Muscle of leg (tissue), 11 donors: Measurements from ENCODE around the gene PELI3. TPM values are rescaled to one million over a fixed set of nuclear protein-coding genes. Genes with fewer than 3 reads are reported as not detected.

Source experiments
- DNase-seq: peaks from one replicate; pipeline ENCODE4 v3.0.0; 2013
- H3K27ac ChIP-seq: one replicate; pipeline ENCODE4 v1.5.1; 2013; ENCODE audit warnings: mild to moderate bottlenecking, low read length, control low read depth
- H3K27me3 ChIP-seq: one replicate; pipeline ENCODE4 v1.6.1; 2013; ENCODE audit warnings: low read length; ENCODE audit not compliant: control insufficient read depth, insufficient read depth
- H3K36me3 ChIP-seq: one replicate; pipeline ENCODE4 v1.6.1; 2013; ENCODE audit warnings: low read length; ENCODE audit not compliant: control insufficient read depth, insufficient read depth
- H3K4me1 ChIP-seq: one replicate; pipeline ENCODE4 v1.6.1; 2013; ENCODE audit warnings: low read length; ENCODE audit not compliant: control insufficient read depth, insufficient read depth
- H3K4me3 ChIP-seq: one replicate; pipeline ENCODE4 v1.5.1; 2013; ENCODE audit warnings: low read length, control low read depth
- H3K9me3 ChIP-seq: replicated peaks from 2 replicates; pipeline ENCODE4 v1.6.1; 2013; ENCODE audit warnings: low read depth, low read length; ENCODE audit not compliant: control insufficient read depth
- WGBS: methylation state at CpG from one replicate; pipeline ENCODE4 v1.1.5; 2013; ENCODE audit warnings: missing lambda C conversion rate; ENCODE audit not compliant: insufficient coverage; 5-methylcytosine and 5-hydroxymethylcytosine counted together
- polyA plus RNA-seq, 8 donors: library from polyadenylated mRNA; unstranded; fragments of 120-200 nt; gene quantifications; one replicate each; pipeline versions ENCODE4 v1.2.1 to v1.2.3, GENCODE V29; 2013; ENCODE audit warnings: inconsistent platforms in 1 of 8, low replicate concordance in 1 of 8; ENCODE audit not compliant: insufficient read length in 8 of 8, insufficient read depth in 1 of 8
- total RNA-seq: library from RNA; stranded (reverse); fragments of 120-200 nt; gene quantifications from one replicate; pipeline ENCODE4 v1.2.4, GENCODE V29; 2013

PELI3 gene
- total and polyA plus RNA-seq, 9 donors = 4.7 to 8.2 (median 5.7) TPM

GRCh38 chr11:66497206-66497605 lies 30.5 kb downstream of the PELI3 start:
- Histone ChIP-seq H3K4me1 (no peaks in the 10 kb centered on the region), H3K4me3 (no peak overlapping the region), H3K27me3 (no peaks in the 10 kb centered on the region), H3K9me3 (no peaks in the 10 kb centered on the region), H3K27ac (no peak overlapping the region), H3K36me3 (peaks cover 54% of the 10 kb centered on the region)
- 91% methylated on average over 16 of the region's 16 CpGs for WGBS
- no peak for DNase-seq

- Histone ChIP-seq H3K9me3 (no peaks in the 10 kb centered on the region), H3K36me3 (peaks cover 51% of the 10 kb centered on the region)
Observed at GRCh38 chr11:66498506-66498905, 31.8 kb downstream of the PELI3 start.

GRCh38 chr11:66505276-66505816 lies 38.6 kb downstream of the PELI3 start:
- 80% methylated on average over 1 of the region's 1 CpG for WGBS
- H3K36me3 ChIP-seq = peaks cover 24% of the 10 kb centered on the region
- H3K9me3 ChIP-seq = no peaks in the 10 kb centered on the region
- H3K27ac ChIP-seq = no peak overlapping the region
- peaks cover 9% of the 10 kb centered on the region for H3K4me1 ChIP-seq
- no peak overlapping the region for H3K4me3 ChIP-seq
- DNase-seq = no peak
- no peaks in the 10 kb centered on the region for H3K27me3 ChIP-seq

More at GRCh38 chr11:66498506-66498905, 31.8 kb downstream of the PELI3 start:
- H3K27ac ChIP-seq = no peak overlapping the region
- H3K27me3 ChIP-seq = no peaks in the 10 kb centered on the region
- H3K4me1 ChIP-seq = no peaks in the 10 kb centered on the region
- no CpG with 5 or more reads among the region's 5 CpGs for WGBS
- DNase-seq = no peak
- H3K4me3 ChIP-seq = no peak overlapping the region

- Histone ChIP-seq H3K27me3 (no peaks in the 10 kb centered on the region), H3K4me3 (no peak overlapping the region), H3K4me1 (peaks cover 17% of the 10 kb centered on the region), H3K9me3 (no peaks in the 10 kb centered on the region), H3K36me3 (peaks cover 18% of the 10 kb centered on the region), H3K27ac (peak overlapping the region; percentile 67)
- 66% methylated on average over 5 of the region's 7 CpGs for WGBS
- peak; percentile 52 for DNase-seq
Observed at GRCh38 chr11:66509131-66509561, 42.4 kb downstream of the PELI3 start.

- Histone ChIP-seq H3K4me1 (peaks cover 17% of the 10 kb centered on the region), H3K9me3 (no peaks in the 10 kb centered on the region), H3K36me3 (peaks cover 20% of the 10 kb centered on the region), H3K27me3 (no peaks in the 10 kb centered on the region), H3K27ac (peak within 1 kb of the TSS; percentile 67), H3K4me3 (peak within 1 kb of the TSS; percentile 96)
- peak; percentile 92 for DNase-seq
- WGBS = 0% methylated on average over 25 of the region's 31 CpGs
Observed at GRCh38 chr11:66510271-66510989, 43.7 kb downstream of the PELI3 start, which contains the start of gene BBS1. BBS1 (plus strand) TSS chr11:66510635; CDS start chr11:66510660, 25 bp downstream.

GRCh38 chr11:66510990-66511339 lies 44.3 kb downstream of the PELI3 start:
- no peak overlapping the region for H3K27ac ChIP-seq
- no peaks in the 10 kb centered on the region for H3K27me3 ChIP-seq
- peaks cover 23% of the 10 kb centered on the region for H3K36me3 ChIP-seq
- peaks cover 17% of the 10 kb centered on the region for H3K4me1 ChIP-seq
- H3K4me3 ChIP-seq = peak overlapping the region; percentile 96
- no peaks in the 10 kb centered on the region for H3K9me3 ChIP-seq
- WGBS = no CpG with 5 or more reads among the region's 5 CpGs
- no peak for DNase-seq

GRCh38 chr11:66523611-66524010 lies 56.9 kb downstream of the PELI3 start:
- DNase-seq = no peak
- Histone ChIP-seq H3K9me3 (no peaks in the 10 kb centered on the region), H3K27ac (no peak overlapping the region), H3K4me3 (no peak overlapping the region), H3K27me3 (no peaks in the 10 kb centered on the region), H3K4me1 (no peaks in the 10 kb centered on the region), H3K36me3 (peaks cover 68% of the 10 kb centered on the region)
- 89% methylated on average over 11 of the region's 11 CpGs for WGBS

- peaks cover 61% of the 10 kb centered on the region for H3K36me3 ChIP-seq
- H3K27ac ChIP-seq = no peak overlapping the region
- H3K9me3 ChIP-seq = no peaks in the 10 kb centered on the region
- no peaks in the 10 kb centered on the region for H3K27me3 ChIP-seq
- no peak overlapping the region for H3K4me3 ChIP-seq
- no peaks in the 10 kb centered on the region for H3K4me1 ChIP-seq
- DNase-seq = no peak
- WGBS = 95% methylated on average over 2 of the region's 10 CpGs
Observed at GRCh38 chr11:66524304-66525040, 57.8 kb downstream of the PELI3 start.
